Epithelial cell of esophagus (primary cell): ENCODE results near the gene MED17.

Experiments
- DNase-seq: peaks from one replicate; pipeline ENCODE4 v3.0.0; 2010; ENCODE audit warnings: low read depth
- H3K4me3 ChIP-seq: 2 replicates; pipeline ENCODE4 v1.5.1; 2011; ENCODE audit warnings: mild to moderate bottlenecking, low read length, control low read depth
- TF ChIP-seq, protein P1 (sequence below): IDR thresholded peaks from 2 replicates; pipeline ENCODE4 v1.5.1; 2011; ENCODE audit warnings: low read depth, mild to moderate bottlenecking, low read length, control low read depth, inconsistent platforms; ENCODE audit not compliant: insufficient read depth; ENCODE audit errors: missing control alignments

The MED17 gene

DNA sequence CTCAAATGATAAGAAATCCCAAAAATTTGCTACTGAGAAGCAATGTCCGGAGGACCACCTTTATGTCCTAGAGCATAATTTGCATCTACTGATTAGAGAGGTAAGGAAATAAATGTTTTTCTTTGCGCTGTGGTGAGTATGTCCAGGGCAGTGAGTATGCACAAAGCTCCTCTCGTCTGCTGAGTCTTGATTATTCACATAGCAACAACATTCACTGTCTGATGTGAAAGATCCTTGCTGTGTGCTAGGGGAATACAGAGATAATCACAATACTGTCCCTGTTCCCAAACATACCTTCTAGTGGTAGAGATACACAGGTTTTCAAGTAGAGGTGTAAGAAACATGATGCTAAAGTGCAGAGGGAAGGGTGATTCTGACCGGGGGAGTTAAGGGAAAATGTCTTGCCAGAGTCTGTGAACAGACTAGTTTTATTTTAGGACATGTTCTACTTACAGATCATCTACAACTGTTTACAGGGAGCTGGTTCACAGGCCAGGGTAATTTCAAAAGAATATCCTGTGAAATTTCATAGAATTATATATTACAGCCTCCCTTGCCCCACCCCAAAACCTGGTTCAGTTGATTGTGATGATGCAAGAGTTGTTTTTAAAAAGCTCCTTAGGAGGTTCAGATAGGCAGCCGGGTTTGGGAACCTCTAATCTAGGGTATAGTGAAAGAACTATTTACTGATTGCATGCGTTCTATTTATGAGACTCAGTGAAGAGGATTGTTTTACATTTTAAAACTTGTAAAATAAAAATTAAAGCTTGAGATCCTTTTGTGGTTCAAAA is 12.6 kb downstream of the MED17 start:
- H3K4me3 ChIP-seq, result no peak overlapping the region
- TF ChIP-seq, protein P1, sequence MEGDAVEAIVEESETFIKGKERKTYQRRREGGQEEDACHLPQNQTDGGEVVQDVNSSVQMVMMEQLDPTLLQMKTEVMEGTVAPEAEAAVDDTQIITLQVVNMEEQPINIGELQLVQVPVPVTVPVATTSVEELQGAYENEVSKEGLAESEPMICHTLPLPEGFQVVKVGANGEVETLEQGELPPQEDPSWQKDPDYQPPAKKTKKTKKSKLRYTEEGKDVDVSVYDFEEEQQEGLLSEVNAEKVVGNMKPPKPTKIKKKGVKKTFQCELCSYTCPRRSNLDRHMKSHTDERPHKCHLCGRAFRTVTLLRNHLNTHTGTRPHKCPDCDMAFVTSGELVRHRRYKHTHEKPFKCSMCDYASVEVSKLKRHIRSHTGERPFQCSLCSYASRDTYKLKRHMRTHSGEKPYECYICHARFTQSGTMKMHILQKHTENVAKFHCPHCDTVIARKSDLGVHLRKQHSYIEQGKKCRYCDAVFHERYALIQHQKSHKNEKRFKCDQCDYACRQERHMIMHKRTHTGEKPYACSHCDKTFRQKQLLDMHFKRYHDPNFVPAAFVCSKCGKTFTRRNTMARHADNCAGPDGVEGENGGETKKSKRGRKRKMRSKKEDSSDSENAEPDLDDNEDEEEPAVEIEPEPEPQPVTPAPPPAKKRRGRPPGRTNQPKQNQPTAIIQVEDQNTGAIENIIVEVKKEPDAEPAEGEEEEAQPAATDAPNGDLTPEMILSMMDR, result no peak
- no peak for DNase-seq

DNA sequence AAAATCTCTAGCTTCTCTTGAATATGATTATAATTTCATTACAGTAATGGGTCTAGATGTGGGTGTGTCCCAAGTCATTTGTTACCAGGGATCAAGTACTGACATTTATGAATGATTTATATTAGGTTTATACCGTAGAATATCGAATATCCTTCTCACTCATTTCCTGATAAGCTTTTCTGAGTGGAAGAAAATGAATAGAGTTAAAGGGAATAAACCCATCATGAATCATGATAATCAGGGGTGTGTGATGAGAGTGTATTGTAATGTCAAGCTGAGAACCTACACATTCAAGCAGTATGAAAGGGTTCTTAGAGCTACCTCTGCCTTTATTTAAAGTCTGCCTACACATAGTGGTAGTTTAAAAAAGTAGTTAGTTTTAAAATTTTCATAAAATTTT is 17.3 kb downstream of the MED17 start:
- DNase-seq, result no peak
- no peak overlapping the region for H3K4me3 ChIP-seq
- TF ChIP-seq, protein P1, result no peak

DNA sequence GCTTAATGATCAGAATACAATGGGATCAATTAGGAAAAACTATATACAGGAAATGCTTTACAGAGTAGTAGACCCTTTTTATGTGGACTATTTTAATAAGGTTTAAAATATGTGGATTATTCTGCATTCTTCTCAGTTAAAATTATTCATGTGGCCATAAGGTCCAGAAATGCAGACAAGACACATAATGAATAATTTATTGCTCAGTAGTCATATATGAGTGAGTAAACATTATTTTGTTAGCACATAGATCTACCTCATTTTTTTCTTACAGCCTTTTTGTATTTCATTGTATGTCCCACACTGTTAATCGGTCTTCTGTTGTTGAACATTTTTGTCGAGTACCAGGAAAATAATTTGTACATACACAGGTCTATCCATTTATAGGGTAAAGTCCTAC is 20.8 kb downstream of the MED17 start:
- DNase-seq, result no peak
- TF ChIP-seq, protein P1, result no peak
- H3K4me3 ChIP-seq, result no peak overlapping the region

DNA sequence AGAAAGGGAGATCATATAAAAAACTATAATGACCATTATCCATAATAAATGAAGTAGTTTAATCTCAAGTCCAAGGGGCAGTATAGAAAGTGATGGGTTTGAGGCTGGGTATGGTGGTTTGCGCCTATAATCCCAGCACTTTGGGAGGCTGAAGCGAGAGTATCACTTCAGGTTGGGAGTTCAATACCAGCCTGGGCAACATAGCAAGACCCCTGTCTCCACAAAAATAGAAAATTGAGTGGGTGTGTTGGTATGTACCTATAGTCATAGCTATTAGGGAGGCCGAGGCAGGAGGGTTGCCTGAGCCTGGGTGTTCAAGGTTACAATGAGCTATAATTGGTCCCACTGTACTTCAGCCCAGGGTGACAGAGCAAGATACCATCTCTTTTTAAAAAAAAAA is 23.9 kb downstream of the MED17 start:
- no peak overlapping the region for H3K4me3 ChIP-seq
- no peak for DNase-seq
- TF ChIP-seq, protein P1, result no peak

DNA sequence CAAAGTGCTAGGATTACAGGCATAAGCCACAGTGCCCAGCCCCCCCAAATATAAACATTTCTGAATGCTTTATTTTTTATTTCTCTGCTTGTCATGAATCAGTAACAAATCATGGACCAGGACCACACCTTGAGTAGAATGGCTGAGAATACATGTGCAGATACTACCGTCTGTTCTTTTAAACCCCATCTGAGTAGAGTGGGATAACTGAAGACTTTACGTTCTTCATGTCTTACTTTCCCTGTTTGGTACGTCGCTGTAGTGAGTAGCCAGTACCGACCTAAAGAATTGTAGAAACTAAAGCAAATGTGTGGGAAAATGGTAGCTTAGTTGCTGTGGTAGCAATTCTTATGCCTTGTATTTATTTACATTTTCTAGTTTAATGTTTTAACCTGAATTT is 29.9 kb downstream of the MED17 start:
- TF ChIP-seq, protein P1, result no peak
- DNase-seq, result no peak
- H3K4me3 ChIP-seq, result no peak overlapping the region

DNA sequence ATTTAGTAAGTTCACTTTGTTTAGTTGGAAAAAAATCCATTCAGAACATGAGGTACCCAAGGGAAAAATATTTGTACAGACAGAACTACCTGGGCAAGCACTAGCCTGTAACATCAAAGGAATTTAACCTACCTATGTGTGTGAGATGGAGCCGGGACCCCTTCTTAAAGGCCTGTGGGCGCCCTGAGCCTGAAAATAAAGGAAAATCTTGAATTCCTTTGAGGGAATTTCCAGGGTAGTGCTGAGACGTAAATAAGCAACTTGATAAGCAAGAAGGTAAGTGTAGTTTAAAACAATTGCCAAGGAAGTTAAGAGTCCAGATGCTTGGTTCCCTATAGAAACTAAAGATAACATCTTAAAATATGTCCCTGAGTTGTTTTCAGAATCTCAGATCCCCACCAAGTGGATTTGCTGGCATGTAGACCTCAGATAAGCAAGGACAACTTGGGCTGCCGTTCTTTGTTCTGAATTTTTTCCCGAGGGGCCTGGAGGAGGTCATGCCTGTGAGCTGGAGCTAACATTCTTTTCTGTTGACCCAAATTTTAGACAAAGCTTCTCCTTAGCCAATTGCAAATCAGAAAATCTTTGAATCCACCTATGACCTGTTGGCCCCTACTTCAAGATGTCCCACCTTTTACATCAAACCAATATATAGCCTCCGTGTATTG is 31.0 kb downstream of the MED17 start:
- H3K4me3 ChIP-seq, result no peak overlapping the region
- DNase-seq, result no peak
- TF ChIP-seq, protein P1, result no peak
